Measurements from ENCODE around the gene ACIN1.

ACIN1 gene

GRCh38 chr14:23132970-23133369 lies 38.0 kb upstream of the ACIN1 start:
- TF ChIP-seq CREB1 (IDR thresholded peaks at IDR 0.05; ENCODE audit: low read depth) (no peak), EP300 (IDR thresholded peaks at IDR 0.05; ENCODE audit: borderline replicate concordance) (no peak), MAX (IDR thresholded peaks at IDR 0.05) (no peak), TAF1 (IDR thresholded peaks at IDR 0.05; ENCODE audit: low read depth) (no peak), TEAD4 (IDR thresholded peaks at IDR 0.05) (no peak), CEBPB (IDR thresholded peaks at IDR 0.05) (no peak), ZBTB7A (IDR thresholded peaks at IDR 0.05; ENCODE audit: low read depth) (no peak), NFIC (IDR thresholded peaks at IDR 0.05) (no peak), FOXM1 (IDR thresholded peaks at IDR 0.05; ENCODE audit: borderline replicate concordance, low read depth) (no peak), RAD21 (IDR thresholded peaks at IDR 0.05; ENCODE audit: low read depth) (no peak), TCF12 (IDR thresholded peaks at IDR 0.05; ENCODE audit: low read depth) (no peak), YY1 (IDR thresholded peaks at IDR 0.05; ENCODE audit: low read depth) (no peak)
- TF ChIP-seq, protein P1, sequence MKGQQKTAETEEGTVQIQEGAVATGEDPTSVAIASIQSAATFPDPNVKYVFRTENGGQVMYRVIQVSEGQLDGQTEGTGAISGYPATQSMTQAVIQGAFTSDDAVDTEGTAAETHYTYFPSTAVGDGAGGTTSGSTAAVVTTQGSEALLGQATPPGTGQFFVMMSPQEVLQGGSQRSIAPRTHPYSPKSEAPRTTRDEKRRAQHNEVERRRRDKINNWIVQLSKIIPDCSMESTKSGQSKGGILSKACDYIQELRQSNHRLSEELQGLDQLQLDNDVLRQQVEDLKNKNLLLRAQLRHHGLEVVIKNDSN (IDR thresholded peaks at IDR 0.05): no peak
- TF ChIP-seq, protein P2, sequence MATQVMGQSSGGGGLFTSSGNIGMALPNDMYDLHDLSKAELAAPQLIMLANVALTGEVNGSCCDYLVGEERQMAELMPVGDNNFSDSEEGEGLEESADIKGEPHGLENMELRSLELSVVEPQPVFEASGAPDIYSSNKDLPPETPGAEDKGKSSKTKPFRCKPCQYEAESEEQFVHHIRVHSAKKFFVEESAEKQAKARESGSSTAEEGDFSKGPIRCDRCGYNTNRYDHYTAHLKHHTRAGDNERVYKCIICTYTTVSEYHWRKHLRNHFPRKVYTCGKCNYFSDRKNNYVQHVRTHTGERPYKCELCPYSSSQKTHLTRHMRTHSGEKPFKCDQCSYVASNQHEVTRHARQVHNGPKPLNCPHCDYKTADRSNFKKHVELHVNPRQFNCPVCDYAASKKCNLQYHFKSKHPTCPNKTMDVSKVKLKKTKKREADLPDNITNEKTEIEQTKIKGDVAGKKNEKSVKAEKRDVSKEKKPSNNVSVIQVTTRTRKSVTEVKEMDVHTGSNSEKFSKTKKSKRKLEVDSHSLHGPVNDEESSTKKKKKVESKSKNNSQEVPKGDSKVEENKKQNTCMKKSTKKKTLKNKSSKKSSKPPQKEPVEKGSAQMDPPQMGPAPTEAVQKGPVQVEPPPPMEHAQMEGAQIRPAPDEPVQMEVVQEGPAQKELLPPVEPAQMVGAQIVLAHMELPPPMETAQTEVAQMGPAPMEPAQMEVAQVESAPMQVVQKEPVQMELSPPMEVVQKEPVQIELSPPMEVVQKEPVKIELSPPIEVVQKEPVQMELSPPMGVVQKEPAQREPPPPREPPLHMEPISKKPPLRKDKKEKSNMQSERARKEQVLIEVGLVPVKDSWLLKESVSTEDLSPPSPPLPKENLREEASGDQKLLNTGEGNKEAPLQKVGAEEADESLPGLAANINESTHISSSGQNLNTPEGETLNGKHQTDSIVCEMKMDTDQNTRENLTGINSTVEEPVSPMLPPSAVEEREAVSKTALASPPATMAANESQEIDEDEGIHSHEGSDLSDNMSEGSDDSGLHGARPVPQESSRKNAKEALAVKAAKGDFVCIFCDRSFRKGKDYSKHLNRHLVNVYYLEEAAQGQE (IDR thresholded peaks at IDR 0.05; ENCODE audit: low read depth): no peak

DNA sequence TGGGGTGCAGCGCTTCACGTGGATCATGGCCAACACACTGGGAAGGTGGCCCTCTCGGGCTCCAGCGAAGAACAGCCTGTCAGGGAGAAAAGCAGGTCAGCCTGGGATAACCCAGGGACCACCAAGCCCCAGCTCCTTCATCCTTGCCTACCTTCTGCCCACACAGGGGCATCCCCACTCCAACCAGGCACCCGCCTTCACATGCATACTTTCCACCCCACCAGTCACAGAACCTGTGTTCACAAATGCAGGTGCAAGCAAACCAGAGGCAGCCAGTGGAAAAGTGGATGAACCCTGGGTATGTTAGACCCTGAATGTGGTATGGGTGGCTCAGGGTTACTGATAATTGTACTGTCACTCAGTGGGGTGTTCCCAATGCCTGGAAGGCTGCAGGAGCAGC lies 36.5 kb upstream of the ACIN1 start:
- no peak for TF ChIP-seq NFIC (IDR thresholded peaks at IDR 0.05)
- TF ChIP-seq, protein P2 (IDR thresholded peaks at IDR 0.05; ENCODE audit: low read depth): no peak
- no peak for TF ChIP-seq FOXM1 (IDR thresholded peaks at IDR 0.05; ENCODE audit: borderline replicate concordance, low read depth)
- TF ChIP-seq, protein P1 (IDR thresholded peaks at IDR 0.05): no peak
- TF ChIP-seq EGR1 (IDR thresholded peaks at IDR 0.05): no peak
- no peak for TF ChIP-seq TEAD4 (IDR thresholded peaks at IDR 0.05)
- no peak for TF ChIP-seq ZBTB7A (IDR thresholded peaks at IDR 0.05; ENCODE audit: low read depth)
- no peak for TF ChIP-seq TAF1 (IDR thresholded peaks at IDR 0.05; ENCODE audit: low read depth)
- TF ChIP-seq RAD21 (IDR thresholded peaks at IDR 0.05; ENCODE audit: low read depth): no peak
- no peak for TF ChIP-seq YY1 (IDR thresholded peaks at IDR 0.05; ENCODE audit: low read depth)
- no peak for TF ChIP-seq CEBPB (IDR thresholded peaks at IDR 0.05)
- TF ChIP-seq MAX (IDR thresholded peaks at IDR 0.05): no peak
- TF ChIP-seq TCF12 (IDR thresholded peaks at IDR 0.05; ENCODE audit: low read depth): no peak

DNA sequence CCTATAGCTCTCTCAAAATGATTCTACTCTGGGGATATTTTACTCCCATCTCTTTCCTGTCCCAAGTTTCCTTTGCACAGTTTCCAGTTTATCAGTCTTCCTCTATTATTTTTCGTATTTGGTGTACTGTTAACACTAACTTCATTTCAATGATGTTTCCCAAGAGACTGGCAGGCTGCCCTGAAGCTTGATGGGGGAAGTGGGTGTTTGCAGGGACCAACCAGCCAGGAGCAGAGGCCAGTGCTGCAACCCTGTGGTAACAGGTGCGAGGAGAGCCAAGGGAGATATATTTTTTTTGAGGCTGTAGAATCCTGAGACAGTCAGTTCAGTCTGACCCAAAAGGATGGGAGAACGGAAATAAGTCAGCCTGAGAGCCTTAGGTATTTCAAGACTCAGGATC lies 35.9 kb upstream of the ACIN1 start:
- TF ChIP-seq MAX (IDR thresholded peaks at IDR 0.05): no peak
- TF ChIP-seq NFIC (IDR thresholded peaks at IDR 0.05): no peak
- no peak for TF ChIP-seq CEBPB (IDR thresholded peaks at IDR 0.05)
- TF ChIP-seq EP300 (IDR thresholded peaks at IDR 0.05; ENCODE audit: borderline replicate concordance): no peak
- TF ChIP-seq, protein P1 (IDR thresholded peaks at IDR 0.05): no peak
- no peak for TF ChIP-seq TEAD4 (IDR thresholded peaks at IDR 0.05)
- TF ChIP-seq ZBTB7A (IDR thresholded peaks at IDR 0.05; ENCODE audit: low read depth): no peak
- no peak for TF ChIP-seq TCF12 (IDR thresholded peaks at IDR 0.05; ENCODE audit: low read depth)
- no peak for TF ChIP-seq EGR1 (IDR thresholded peaks at IDR 0.05)
- TF ChIP-seq CREB1 (IDR thresholded peaks at IDR 0.05; ENCODE audit: low read depth): no peak

DNA sequence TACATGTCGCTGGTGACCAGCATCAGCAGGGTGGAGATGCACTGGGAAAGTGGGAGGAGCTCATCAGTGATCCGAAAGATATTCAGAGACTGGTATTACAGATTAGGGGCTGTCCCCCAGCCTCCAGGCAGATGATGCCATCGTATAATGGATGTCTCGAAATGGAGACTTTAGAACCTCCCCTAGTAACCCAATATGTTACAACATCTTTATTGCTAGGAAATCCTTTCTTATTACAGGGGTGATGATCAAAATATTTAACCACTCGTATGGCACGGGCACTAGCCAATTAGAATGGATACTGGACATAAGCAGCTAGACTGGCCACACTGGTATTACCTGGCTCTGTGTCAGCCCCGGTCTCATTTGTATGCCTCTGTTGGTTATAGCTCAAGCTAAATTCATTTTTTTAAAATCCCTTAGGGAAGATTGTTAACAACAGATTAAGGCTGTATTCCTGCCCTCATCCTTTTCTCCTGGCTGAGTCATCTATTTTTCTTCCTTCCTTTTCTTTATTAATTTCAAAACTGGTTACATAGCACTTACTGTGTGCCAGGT lies 34.9 kb upstream of the ACIN1 start:
- TF ChIP-seq TCF12 (IDR thresholded peaks at IDR 0.05; ENCODE audit: low read depth) (no peak), CEBPB (IDR thresholded peaks at IDR 0.05) (no peak), NFIC (IDR thresholded peaks at IDR 0.05) (no peak), ZBTB7A (IDR thresholded peaks at IDR 0.05; ENCODE audit: low read depth) (no peak), FOXM1 (IDR thresholded peaks at IDR 0.05; ENCODE audit: borderline replicate concordance, low read depth) (no peak), EP300 (IDR thresholded peaks at IDR 0.05; ENCODE audit: borderline replicate concordance) (no peak)
- TF ChIP-seq, protein P1 (IDR thresholded peaks at IDR 0.05): no peak

Measured in Ishikawa (cell line).